Transverse colon (tissue), 3 donors: ENCODE data around the gene ZDHHC18.

ENCODE experiments used
- EP300 ChIP-seq: sonication (generic); formaldehyde crosslinking; IDR thresholded peaks from one replicate; pipeline ENCODE4 v1.6.1; 2017; ENCODE audit warnings: antibody characterized with exemption, low read depth
- POLR2A ChIP-seq: fragments of 450-650 bp; IDR thresholded peaks from one replicate; pipeline ENCODE4 v1.6.1; 2016; ENCODE audit warnings: antibody characterized with exemption, mild to moderate bottlenecking, moderate library complexity
- TF ChIP-seq, protein P1 (sequence below), 5 experiments: fragments of 200-600 bp in 3 of 5; fragments of 450-650 bp in 2 of 5; sonication (generic) in 3 of 5; IDR thresholded peaks; 1 replicate in 2 of 5; 2 replicates in 3 of 5; pipeline ENCODE4 v1.5.1; 2016 to 2017; ENCODE audit warnings: antibody characterized with exemption in 5 of 5, inconsistent platforms in 3 of 5, mild to moderate bottlenecking in 2 of 5, moderate library complexity in 1 of 5

DNA sequence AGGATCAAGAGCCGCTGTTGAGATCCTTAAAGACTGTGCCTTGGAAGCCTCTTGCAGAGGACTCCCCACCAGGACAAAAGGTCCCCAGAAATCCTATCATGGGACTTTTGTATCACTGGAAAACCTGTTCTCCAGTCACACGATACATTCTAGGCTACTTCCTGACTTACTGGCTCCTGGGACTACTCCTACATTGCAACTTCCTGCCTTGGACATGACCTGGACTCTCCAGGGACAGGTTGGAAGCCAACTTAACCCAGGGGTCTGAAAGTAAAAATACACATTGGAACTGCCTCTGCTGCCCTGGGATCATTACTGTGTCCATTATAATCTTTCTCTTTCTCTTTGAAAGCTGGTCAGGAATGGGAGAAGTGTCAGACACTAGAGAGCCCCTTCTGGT, 28.9 kb upstream of the ZDHHC18 start:
- TF ChIP-seq POLR2A (no peak), EP300 (no peak)
- TF ChIP-seq, protein P1, sequence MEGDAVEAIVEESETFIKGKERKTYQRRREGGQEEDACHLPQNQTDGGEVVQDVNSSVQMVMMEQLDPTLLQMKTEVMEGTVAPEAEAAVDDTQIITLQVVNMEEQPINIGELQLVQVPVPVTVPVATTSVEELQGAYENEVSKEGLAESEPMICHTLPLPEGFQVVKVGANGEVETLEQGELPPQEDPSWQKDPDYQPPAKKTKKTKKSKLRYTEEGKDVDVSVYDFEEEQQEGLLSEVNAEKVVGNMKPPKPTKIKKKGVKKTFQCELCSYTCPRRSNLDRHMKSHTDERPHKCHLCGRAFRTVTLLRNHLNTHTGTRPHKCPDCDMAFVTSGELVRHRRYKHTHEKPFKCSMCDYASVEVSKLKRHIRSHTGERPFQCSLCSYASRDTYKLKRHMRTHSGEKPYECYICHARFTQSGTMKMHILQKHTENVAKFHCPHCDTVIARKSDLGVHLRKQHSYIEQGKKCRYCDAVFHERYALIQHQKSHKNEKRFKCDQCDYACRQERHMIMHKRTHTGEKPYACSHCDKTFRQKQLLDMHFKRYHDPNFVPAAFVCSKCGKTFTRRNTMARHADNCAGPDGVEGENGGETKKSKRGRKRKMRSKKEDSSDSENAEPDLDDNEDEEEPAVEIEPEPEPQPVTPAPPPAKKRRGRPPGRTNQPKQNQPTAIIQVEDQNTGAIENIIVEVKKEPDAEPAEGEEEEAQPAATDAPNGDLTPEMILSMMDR (IDR thresholded peaks at IDR 0.05), result no peak
